HG03460 (cell line): ENCODE data around the gene MAP4.

Experiments
- ATAC-seq: cut with Tn5 transposase; IDR thresholded peaks from one replicate; pipeline ENCODE4 v1.9.1; 2021; ENCODE audit not compliant: unreplicated experiment

The MAP4 gene

GRCh38 chr3:47964740-47965139 is 51.5 kb downstream of the MAP4 start:
- no peak for ATAC-seq

GRCh38 chr3:47961815-47962606 is 54.2 kb downstream of the MAP4 start:
- ATAC-seq = no peak

GRCh38 chr3:47961036-47961435 is 55.2 kb downstream of the MAP4 start:
- ATAC-seq = no peak

GRCh38 chr3:47956521-47956920 is 59.7 kb downstream of the MAP4 start:
- no peak for ATAC-seq

- no peak for ATAC-seq
Observed at GRCh38 chr3:47954567-47954966, 61.6 kb downstream of the MAP4 start.

GRCh38 chr3:47950453-47951169 is 65.6 kb downstream of the MAP4 start:
- ATAC-seq = no peak

- no peak for ATAC-seq
Observed at GRCh38 chr3:47949979-47950378, 66.2 kb downstream of the MAP4 start.

- no peak for ATAC-seq
Observed at GRCh38 chr3:47940232-47940631, 76.0 kb downstream of the MAP4 start.

- ATAC-seq = no peak
Observed at GRCh38 chr3:47932421-47932820, 83.8 kb downstream of the MAP4 start.

- no peak for ATAC-seq
Observed at GRCh38 chr3:47930979-47931378, 85.2 kb downstream of the MAP4 start.

GRCh38 chr3:47916696-47917095 is 99.5 kb downstream of the MAP4 start:
- no peak for ATAC-seq

- no peak for ATAC-seq
Observed at GRCh38 chr3:47916201-47916600, 100.0 kb downstream of the MAP4 start.

GRCh38 chr3:47912006-47912504 is 104.2 kb downstream of the MAP4 start:
- ATAC-seq = no peak

- ATAC-seq = no peak
Observed at GRCh38 chr3:47910777-47911440, 105.3 kb downstream of the MAP4 start.

- ATAC-seq = no peak
Observed at GRCh38 chr3:47910233-47910632, 106.0 kb downstream of the MAP4 start.

- ATAC-seq = no peak
Observed at GRCh38 chr3:47909607-47910006, 106.6 kb downstream of the MAP4 start.

- no peak for ATAC-seq
Observed at GRCh38 chr3:47908744-47909143, 107.5 kb downstream of the MAP4 start.

GRCh38 chr3:47907784-47908183 is 108.4 kb downstream of the MAP4 start:
- ATAC-seq = no peak

- ATAC-seq = no peak
Observed at GRCh38 chr3:47902746-47903145, 113.5 kb downstream of the MAP4 start.

GRCh38 chr3:47901280-47901833 is 114.9 kb downstream of the MAP4 start:
- ATAC-seq = no peak

- no peak for ATAC-seq
Observed at GRCh38 chr3:47899495-47900108, 116.6 kb downstream of the MAP4 start.
